ENCODE results near the gene MPZL3. TPM values are rescaled to one million over a fixed set of nuclear protein-coding genes. Genes with fewer than 3 reads are reported as not detected.

MPZL3 gene
- total RNA-seq, 2 donors from 2014 or later, result 31.5 to 111 TPM

DNA sequence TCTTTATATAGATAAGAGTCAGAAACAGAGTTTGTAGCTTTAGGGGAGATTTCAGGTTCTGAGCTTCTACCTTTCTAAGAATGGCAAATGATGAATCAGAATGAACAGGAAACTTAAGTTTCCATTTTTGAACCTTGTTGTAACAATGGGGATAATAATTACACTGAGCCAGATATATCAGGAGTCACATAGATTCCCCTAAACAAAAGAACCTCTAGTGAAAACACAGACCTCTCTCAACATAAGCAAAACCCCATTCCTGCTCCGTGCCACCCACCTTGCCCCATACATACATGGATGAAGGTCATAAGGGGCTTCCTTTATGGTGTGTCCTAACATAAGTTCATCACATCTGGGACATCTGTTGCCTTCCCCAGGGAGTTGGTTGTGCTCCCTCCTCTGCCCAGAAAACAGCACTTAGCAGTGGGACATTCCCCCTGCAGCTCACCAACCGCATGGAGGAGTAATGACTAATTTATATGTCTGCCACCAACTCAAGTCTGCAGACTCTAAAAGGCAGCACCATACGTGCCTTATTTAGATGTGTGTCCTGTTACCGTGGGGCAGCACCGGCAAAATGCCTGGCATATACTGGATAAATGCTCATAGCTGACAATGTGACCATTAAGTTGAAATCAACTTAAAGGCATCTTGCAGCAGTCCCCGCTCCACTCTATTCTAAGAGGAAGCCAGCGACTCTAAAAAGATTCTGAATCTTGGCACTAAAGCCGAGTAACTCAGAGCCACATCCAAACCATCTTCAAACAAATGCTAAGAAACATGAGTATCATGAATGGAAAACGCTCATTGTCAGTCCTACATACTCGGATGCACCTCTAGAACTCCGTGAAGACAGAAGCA is 35.3 kb downstream of the MPZL3 start:
- H3K36me3 Mint-ChIP-seq (ENCODE audit: low read depth), result no peaks in the 10 kb centered on the region
- H3K27me3 Mint-ChIP-seq, result no peaks in the 10 kb centered on the region
- H3K4me3 Mint-ChIP-seq, result no peak overlapping the region
- peak; percentile 82 for ATAC-seq (replicated peaks)
- H3K27ac Mint-ChIP-seq, result no peak overlapping the region
- peaks cover 53% of the 10 kb centered on the region for H3K4me1 Mint-ChIP-seq
- no peaks in the 10 kb centered on the region for H3K9me3 Mint-ChIP-seq

DNA sequence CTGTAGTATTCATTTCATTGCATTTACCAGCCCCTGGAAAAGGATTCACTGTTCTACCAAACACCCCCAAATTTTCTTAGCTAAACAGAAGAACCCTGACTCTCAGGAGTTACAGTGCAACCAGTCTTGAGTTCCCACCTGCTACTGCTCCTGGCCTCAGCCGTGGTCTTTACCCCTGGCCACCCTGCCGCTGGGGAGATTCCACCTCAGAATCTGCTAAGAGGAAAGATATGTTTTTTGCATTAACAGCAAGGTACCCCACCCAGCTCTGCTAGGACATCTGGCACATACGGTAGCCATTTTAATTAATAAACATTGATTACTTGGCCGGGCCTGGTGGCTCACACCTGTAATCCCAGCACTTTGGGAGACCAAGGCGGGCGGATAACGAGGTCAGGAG is 36.4 kb downstream of the MPZL3 start:
- no peaks in the 10 kb centered on the region for H3K36me3 Mint-ChIP-seq (ENCODE audit: low read depth)

DNA sequence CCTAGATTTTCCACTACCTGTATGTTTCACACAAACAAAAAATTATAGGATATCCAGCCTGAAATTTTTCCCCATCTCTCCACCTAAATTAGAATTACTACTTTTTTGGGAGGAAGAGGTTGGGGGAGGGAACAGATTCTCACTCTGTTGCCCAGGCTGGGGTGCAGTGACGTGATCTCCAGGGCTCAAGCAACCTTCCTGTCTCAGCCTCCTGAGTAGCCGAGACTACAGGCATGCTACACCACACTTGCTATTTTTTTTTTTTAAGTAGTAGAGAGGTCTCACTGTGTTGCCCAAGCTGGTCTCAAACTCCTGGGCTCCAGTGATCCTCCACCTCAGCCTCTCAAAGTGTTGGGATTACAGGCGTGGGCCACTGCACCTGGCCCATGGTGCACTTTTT is 36.9 kb downstream of the MPZL3 start:
- Mint-ChIP-seq H3K4me1 (peaks cover 66% of the 10 kb centered on the region), H3K27ac (no peak overlapping the region), H3K9me3 (no peaks in the 10 kb centered on the region), H3K4me3 (no peak overlapping the region), H3K27me3 (no peaks in the 10 kb centered on the region), H3K36me3 (ENCODE audit: low read depth) (no peaks in the 10 kb centered on the region)
- ATAC-seq (replicated peaks), result no peak

More for the DNA sequence above, 36.4 kb downstream of the MPZL3 start:
- Mint-ChIP-seq H3K27me3 (no peaks in the 10 kb centered on the region), H3K27ac (no peak overlapping the region), H3K9me3 (no peaks in the 10 kb centered on the region), H3K4me3 (no peak overlapping the region), H3K4me1 (peaks cover 61% of the 10 kb centered on the region)
- ATAC-seq (replicated peaks), result no peak

DNA sequence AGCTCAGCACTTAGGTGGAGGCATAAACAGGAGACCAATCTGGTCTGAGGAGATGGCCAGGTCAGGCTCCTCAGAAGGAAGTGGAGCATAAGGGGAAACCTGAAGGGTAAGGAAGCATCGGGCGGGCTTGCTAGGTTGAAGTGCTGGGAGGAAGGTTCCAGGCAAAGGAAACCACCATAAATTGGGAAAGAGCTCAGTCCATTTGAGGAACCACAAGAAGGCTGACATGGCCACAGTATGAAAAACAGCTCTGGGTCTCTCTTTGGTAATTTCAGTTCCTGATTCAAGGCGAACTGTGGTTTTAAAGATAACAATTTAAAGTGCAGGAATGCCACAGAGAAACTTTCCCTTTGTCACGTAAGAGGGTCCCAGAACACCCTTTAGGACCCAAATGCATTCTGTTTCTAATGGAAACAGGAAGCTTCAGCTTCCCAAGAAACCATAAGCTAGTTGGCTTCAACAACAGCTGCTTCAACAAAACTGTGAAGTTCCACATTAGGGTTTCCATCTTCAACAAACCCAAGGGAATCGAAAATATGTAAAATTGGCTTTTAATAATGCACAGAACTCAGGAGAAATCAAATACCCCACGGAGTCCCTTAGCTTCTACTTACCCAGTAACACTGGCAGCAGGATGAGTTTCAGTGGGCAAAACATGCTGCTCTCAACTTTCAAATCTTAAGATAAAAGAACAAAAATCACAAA is 37.8 kb downstream of the MPZL3 start:
- H3K36me3 Mint-ChIP-seq (ENCODE audit: low read depth), result no peaks in the 10 kb centered on the region
- no peak overlapping the region for H3K27ac Mint-ChIP-seq
- peaks cover 59% of the 10 kb centered on the region for H3K4me1 Mint-ChIP-seq
- no peaks in the 10 kb centered on the region for H3K27me3 Mint-ChIP-seq
- H3K9me3 Mint-ChIP-seq, result no peaks in the 10 kb centered on the region
- H3K4me3 Mint-ChIP-seq, result no peak overlapping the region
- ATAC-seq (replicated peaks), result no peak

DNA sequence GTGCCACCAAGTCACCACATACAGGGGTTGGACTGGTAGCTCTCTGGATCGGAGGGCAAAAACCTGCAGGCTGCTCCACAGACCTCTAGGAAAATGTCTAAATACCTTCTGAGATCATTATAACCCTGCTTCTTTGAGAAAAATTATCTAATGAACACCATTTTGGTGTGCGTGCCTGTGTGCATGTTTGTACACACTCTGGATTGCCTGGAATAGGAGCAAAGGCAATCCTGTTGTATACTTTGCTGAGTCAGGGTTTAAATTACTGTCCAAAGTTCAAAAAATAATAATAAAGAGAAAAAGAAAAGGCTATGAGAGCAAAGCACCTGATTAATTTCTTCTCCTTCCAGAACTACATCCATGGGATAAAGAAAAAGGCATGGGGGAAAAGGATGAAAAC is 38.4 kb downstream of the MPZL3 start:
- Mint-ChIP-seq H3K4me3 (no peak overlapping the region), H3K27ac (no peak overlapping the region), H3K27me3 (no peaks in the 10 kb centered on the region), H3K36me3 (ENCODE audit: low read depth) (no peaks in the 10 kb centered on the region), H3K4me1 (peaks cover 58% of the 10 kb centered on the region), H3K9me3 (no peaks in the 10 kb centered on the region)
- no peak for ATAC-seq (replicated peaks)

DNA sequence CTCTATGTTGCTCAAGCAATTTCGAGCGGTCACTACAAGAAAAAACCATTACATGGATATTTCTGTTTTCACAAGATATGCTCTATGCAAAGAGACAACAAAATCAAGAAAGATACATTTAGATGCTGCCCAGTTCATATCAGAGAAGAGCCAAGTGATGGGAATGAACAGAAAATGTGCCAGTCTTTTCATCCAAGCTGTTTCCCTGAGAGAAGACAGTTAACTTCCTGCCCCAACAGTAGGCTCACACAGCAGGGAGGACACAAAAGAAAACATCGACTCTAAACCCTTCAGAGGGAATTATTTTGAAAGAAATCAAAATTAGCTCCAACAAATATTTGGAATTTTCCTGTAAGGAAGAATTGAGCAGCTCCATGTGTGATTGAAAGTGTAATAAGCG is 39.0 kb downstream of the MPZL3 start:
- no peak overlapping the region for H3K27ac Mint-ChIP-seq
- no peaks in the 10 kb centered on the region for H3K9me3 Mint-ChIP-seq
- peaks cover 54% of the 10 kb centered on the region for H3K4me1 Mint-ChIP-seq
- no peaks in the 10 kb centered on the region for H3K27me3 Mint-ChIP-seq
- H3K4me3 Mint-ChIP-seq, result no peak overlapping the region
- H3K36me3 Mint-ChIP-seq (ENCODE audit: low read depth), result no peaks in the 10 kb centered on the region
- no peak for ATAC-seq (replicated peaks)

DNA sequence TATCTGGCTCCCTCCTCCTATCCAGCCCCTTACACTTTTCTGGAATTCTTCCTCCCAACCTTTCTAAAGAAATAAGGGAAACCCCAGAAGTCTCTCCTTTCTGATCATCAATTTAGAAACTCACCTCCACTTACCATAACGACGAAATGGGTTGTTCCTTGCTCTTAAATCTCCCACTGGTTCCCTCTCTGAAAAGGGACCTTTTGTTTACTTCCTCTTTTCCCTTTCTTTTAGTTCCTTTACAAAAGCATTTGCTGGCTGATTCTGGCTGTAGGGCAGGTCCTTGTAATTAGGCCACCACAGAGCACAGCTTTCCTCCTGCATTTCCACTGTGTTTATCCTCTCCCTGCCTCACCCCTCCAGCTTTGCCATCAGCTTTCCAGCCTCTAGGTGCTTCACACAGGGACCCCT is 39.4 kb downstream of the MPZL3 start:
- no peak for ATAC-seq (replicated peaks)
- Mint-ChIP-seq H3K9me3 (no peaks in the 10 kb centered on the region), H3K27ac (no peak overlapping the region), H3K4me1 (peaks cover 57% of the 10 kb centered on the region), H3K36me3 (ENCODE audit: low read depth) (no peaks in the 10 kb centered on the region), H3K27me3 (no peaks in the 10 kb centered on the region), H3K4me3 (no peak overlapping the region)

DNA sequence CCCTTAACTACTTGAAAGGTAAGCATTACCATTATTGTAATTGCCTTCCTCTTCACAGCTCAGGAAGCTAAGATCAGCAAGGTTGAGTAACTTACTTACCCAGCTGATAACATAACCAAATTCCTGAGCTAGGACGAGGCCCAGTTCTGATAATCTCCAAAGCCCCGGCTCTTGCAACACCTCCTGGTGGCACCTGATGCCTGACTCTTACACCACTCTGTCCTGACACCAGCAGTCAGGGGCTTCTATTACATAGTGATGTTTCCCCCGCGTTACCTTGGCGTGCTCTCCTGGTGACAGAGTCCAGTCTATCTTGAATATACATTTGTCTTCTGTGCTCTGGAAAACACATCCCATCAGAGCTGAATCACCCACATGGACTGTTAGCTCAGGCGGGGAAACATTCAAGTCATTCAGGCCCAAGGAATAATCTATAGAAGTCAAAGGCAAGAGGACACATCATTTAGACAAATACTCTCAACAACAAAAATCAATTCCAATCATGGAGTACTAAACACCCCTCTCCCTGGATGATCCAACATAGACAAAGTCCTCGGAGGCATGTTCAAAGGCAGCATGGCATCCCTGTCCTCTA is 39.9 kb downstream of the MPZL3 start:
- Mint-ChIP-seq H3K9me3 (no peaks in the 10 kb centered on the region), H3K27ac (no peak overlapping the region)

DNA sequence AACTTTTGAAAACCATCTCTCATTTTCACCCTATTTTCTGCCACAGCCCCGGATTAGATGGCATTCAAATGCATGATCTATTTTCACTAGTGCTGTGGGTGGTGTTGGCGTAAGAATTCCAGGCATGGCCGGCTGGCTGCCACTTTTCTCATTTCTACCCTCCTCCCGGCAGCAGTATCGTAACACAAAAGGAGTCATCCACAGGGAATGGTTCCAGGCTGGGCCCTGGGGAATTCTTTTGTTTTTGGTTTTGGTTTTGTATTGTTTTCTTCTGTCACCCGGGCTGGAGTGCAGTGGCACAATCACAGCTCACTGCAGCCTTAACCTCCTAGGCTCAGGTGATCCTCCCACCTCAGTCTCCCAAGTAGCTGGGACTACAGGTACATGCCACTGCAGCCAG is 41.2 kb downstream of the MPZL3 start:
- Mint-ChIP-seq H3K36me3 (ENCODE audit: low read depth) (no peaks in the 10 kb centered on the region), H3K27ac (no peak overlapping the region), H3K4me3 (no peak overlapping the region), H3K9me3 (no peaks in the 10 kb centered on the region), H3K4me1 (peaks cover 74% of the 10 kb centered on the region), H3K27me3 (no peaks in the 10 kb centered on the region)
- no peak for ATAC-seq (replicated peaks)

More for the DNA sequence above, 39.9 kb downstream of the MPZL3 start:
- no peaks in the 10 kb centered on the region for H3K36me3 Mint-ChIP-seq (ENCODE audit: low read depth)
- no peaks in the 10 kb centered on the region for H3K27me3 Mint-ChIP-seq
- H3K4me1 Mint-ChIP-seq, result peaks cover 62% of the 10 kb centered on the region
- H3K4me3 Mint-ChIP-seq, result no peak overlapping the region
- ATAC-seq (replicated peaks), result no peak

DNA sequence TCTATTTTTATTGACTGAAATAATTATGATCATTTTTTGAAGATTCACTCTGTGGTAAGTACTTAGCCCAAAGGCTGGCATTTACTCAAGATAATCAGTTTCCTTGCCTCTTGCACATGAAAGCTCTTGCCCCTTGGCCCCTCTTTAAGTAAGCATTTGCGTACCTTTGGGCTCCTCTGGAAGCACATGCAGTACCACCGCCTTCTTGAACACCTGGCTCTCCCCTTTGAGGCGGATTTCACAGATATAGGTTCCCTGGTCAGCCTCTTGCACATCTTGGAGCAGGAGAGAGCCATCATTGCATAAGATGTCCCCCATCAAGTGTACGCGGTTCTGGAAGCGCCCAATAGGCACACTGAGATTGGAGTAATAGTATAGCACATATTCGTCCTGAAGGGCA is 41.8 kb downstream of the MPZL3 start:
- Mint-ChIP-seq H3K36me3 (ENCODE audit: low read depth) (no peaks in the 10 kb centered on the region), H3K27ac (no peak overlapping the region)
- no peak for ATAC-seq (replicated peaks)

DNA sequence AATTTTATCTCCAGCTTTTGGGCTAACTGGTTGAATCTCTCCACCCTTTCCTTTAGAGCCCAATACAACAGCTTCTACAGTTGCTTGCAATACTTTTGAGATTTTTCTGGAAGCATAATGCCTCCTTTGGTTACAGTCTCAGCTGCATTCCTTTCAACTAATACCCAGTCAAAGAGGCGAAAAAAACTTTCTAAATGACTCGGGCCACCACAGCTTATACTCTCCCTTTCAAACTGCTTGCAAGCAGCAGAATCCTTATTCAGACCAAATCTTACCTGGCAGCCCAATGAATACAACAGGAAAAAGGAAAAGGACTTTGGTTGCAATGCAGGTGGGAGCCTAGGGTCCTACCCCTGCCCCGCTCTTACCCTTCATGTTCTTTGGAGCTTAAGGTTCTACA is 43.1 kb downstream of the MPZL3 start:
- ATAC-seq (replicated peaks), result peak; percentile 30
- Mint-ChIP-seq H3K9me3 (no peaks in the 10 kb centered on the region), H3K27ac (peak overlapping the region; percentile 55), H3K4me3 (peak overlapping the region; percentile 42), H3K36me3 (ENCODE audit: low read depth) (no peaks in the 10 kb centered on the region), H3K4me1 (peaks cover 70% of the 10 kb centered on the region), H3K27me3 (no peaks in the 10 kb centered on the region)

More for the DNA sequence above, 41.8 kb downstream of the MPZL3 start:
- H3K9me3 Mint-ChIP-seq, result no peaks in the 10 kb centered on the region
- H3K4me3 Mint-ChIP-seq, result no peak overlapping the region
- H3K27me3 Mint-ChIP-seq, result no peaks in the 10 kb centered on the region
- H3K4me1 Mint-ChIP-seq, result peaks cover 81% of the 10 kb centered on the region

DNA sequence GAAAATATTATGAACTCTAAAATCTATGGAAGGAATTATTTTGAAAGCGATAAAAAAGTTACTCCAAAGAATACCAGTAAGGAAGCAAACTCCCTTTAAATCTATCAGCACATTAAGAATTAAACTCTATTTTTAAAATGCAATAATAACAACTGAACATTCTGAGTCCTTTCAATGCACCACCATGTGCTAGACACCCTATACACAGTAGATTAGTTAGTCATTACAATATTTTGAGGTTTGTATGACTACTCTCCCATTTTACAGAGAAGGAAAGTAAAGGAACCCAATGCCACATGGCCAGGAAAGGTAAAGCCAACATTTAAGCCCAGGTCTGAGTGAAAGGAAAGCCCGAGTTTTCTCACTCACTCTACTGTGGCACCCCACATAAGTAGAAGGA is 45.1 kb downstream of the MPZL3 start:
- peak; percentile 75 for ATAC-seq (replicated peaks)
- H3K4me3 Mint-ChIP-seq, result no peak overlapping the region
- no peaks in the 10 kb centered on the region for H3K9me3 Mint-ChIP-seq
- no peak overlapping the region for H3K27ac Mint-ChIP-seq
- no peaks in the 10 kb centered on the region for H3K36me3 Mint-ChIP-seq (ENCODE audit: low read depth)
- H3K4me1 Mint-ChIP-seq, result peaks cover 51% of the 10 kb centered on the region
- no peaks in the 10 kb centered on the region for H3K27me3 Mint-ChIP-seq

DNA sequence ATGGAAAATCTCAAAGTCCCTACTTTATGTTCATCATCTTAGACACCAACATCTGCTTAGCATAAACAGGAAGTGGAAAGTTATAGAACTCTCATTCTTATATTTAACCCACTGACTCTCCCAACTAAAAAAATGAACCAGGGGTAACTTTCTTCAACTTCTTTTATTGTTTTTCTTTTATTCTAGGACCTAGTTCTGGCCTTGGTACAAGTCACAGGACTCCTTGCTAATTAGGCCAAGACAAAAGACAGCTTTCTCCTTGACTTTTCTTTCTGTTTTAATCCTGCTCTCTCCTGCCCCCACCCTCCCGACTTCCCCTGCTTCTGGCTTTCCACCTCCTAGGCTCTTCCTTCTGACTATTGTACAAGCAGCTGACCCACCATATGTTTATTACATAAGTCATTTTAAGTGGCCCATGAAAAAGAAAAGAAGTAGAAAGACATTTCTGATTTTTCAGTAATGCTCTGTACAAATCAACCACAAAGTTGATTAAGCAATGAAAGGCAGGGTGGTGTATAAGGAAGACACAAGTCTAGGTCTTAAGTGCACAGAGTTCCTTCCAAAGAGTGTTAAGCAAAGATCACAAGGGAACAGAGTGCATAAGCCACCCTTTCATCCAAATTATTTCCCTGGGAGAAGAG is 45.7 kb downstream of the MPZL3 start:
- H3K36me3 Mint-ChIP-seq (ENCODE audit: low read depth), result no peaks in the 10 kb centered on the region
- no peak overlapping the region for H3K4me3 Mint-ChIP-seq
- H3K4me1 Mint-ChIP-seq, result peaks cover 45% of the 10 kb centered on the region
- no peaks in the 10 kb centered on the region for H3K27me3 Mint-ChIP-seq
- H3K27ac Mint-ChIP-seq, result no peak overlapping the region
- ATAC-seq (replicated peaks), result peak; percentile 10
- H3K9me3 Mint-ChIP-seq, result no peaks in the 10 kb centered on the region

DNA sequence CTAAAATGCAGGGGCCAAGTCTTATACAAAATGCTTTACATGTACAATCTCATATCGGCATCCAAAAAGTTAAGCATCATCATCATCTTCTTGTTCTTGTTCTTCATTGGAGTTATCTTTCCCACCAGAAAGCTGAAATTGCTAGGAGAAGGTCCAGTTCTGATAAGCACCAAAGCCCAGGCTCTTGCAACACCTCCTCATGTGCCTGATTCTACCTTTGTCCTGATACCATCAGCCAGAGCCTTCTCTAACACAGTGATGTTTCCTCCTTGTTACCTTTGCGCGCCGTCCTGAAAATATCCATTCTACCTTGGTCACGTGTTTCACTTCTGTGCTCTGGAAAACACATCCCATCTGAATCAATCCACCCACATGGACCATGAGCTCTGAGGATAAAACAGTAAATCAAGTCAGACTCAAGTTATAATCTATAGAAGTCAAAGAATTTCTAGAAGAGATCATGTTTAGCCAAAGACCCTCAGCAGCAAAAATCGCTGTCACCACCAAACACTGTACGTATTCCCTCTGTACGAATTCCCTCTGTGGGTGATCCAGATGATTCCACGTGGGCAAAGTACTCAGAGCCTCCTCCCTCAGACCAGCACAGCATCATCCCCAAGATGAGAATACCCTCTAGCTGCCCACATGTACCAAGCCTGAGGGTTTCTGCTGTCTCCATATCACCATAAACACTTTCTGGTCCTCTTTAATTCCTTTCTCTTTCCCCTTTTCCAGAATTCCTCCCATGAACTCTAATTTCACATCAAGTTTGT is 46.4 kb downstream of the MPZL3 start:
- Mint-ChIP-seq H3K9me3 (no peaks in the 10 kb centered on the region), H3K36me3 (ENCODE audit: low read depth) (no peaks in the 10 kb centered on the region), H3K27me3 (no peaks in the 10 kb centered on the region), H3K27ac (no peak overlapping the region), H3K4me3 (no peak overlapping the region), H3K4me1 (peaks cover 41% of the 10 kb centered on the region)
- no peak for ATAC-seq (replicated peaks)

All from activated T-helper 17 cell treated with anti-CD3 and anti-CD28 coated beads, Interleukin-2, amount 50 U/mL, for 72 hours (primary cell).